Common myeloid progenitor, CD34-positive (primary cell): Measurements from ENCODE around the gene ACOT12.
"Not testable (repeated sequence)": the region's sequence is repeated elsewhere in the genome, so short reads cannot be mapped to it uniquely, and the experiment has no call there.

Source experiments
- CTCF ChIA-PET: fragments of 350-600 bp; sonication (Branson Sonifier 250); formaldehyde crosslinking; loops from one replicate; lab custom pipeline; 2021; ENCODE audit warnings: antibody characterized with exemption; lab: Charles Lee
- POLR2A ChIA-PET: fragments of 350-600 bp; sonication (Branson Sonifier 250); formaldehyde crosslinking; loops from one replicate; lab custom pipeline; 2021; ENCODE audit warnings: antibody characterized with exemption; lab: Charles Lee
- DNase-seq, 3 donors: peaks; one replicate each; pipeline versions ENCODE4 v3.0.0 to v3.0.0-alpha.2; 2013
- H3K27ac ChIP-seq, 2 experiments: 1 replicate in 1 of 2; 2 replicates in 1 of 2; pipeline ENCODE4 v1.7.0; 2013; ENCODE audit warnings: inconsistent platforms in 2 of 2, low read length in 2 of 2, mild to moderate bottlenecking in 2 of 2, low read depth in 1 of 2, moderate library complexity in 1 of 2; ENCODE audit not compliant: severe bottlenecking in 2 of 2, insufficient read depth in 1 of 2, poor library complexity in 1 of 2
- H3K27me3 ChIP-seq, 5 experiments: replicated peaks in 2 of 5; 1 replicate in 3 of 5; 2 replicates in 2 of 5; pipeline versions ENCODE4 v1.6.1 to v1.7.0; 2013; ENCODE audit warnings: low read length in 4 of 5, mild to moderate bottlenecking in 2 of 5, moderate library complexity in 2 of 5, inconsistent platforms in 1 of 5; ENCODE audit not compliant: insufficient read depth in 5 of 5, control insufficient read depth in 4 of 5
- H3K36me3 ChIP-seq, 4 experiments: 1 replicate in 2 of 4; 2 replicates in 2 of 4; pipeline versions ENCODE4 v1.6.1 to v1.7.0; 2013; ENCODE audit warnings: low read length in 3 of 4, control low read depth in 1 of 4, mild to moderate bottlenecking in 1 of 4; ENCODE audit not compliant: control insufficient read depth in 4 of 4, insufficient read depth in 4 of 4
- H3K4me1 ChIP-seq, 4 experiments: 1 replicate in 3 of 4; 2 replicates in 1 of 4; pipeline versions ENCODE4 v1.6.1 to v1.7.1; 2013; ENCODE audit warnings: low read length in 3 of 4, mild to moderate bottlenecking in 3 of 4, control low read depth in 1 of 4, inconsistent platforms in 1 of 4, moderate library complexity in 1 of 4; ENCODE audit not compliant: control insufficient read depth in 4 of 4, insufficient read depth in 4 of 4; ENCODE audit errors: control extremely low read depth in 1 of 4
- H3K4me3 ChIP-seq, 7 experiments: 1 replicate in 4 of 7; 2 replicates in 3 of 7; pipeline versions ENCODE4 v1.5.1 to v1.7.0; 2013; ENCODE audit warnings: mild to moderate bottlenecking in 7 of 7, low read length in 6 of 7, moderate library complexity in 6 of 7, inconsistent platforms in 2 of 7, low read depth in 2 of 7, control low read depth in 1 of 7; ENCODE audit not compliant: insufficient read depth in 4 of 7, control insufficient read depth in 1 of 7; ENCODE audit errors: extremely low read depth in 1 of 7
- H3K9me3 ChIP-seq, 5 experiments: 1 replicate in 4 of 5; 2 replicates in 1 of 5; pipeline versions ENCODE4 v1.6.1 to v1.7.1; 2013; ENCODE audit warnings: low read length in 4 of 5, mild to moderate bottlenecking in 2 of 5, inconsistent platforms in 1 of 5, low read depth in 1 of 5, moderate library complexity in 1 of 5; ENCODE audit not compliant: control insufficient read depth in 4 of 5, insufficient read depth in 2 of 5; ENCODE audit errors: control extremely low read depth in 1 of 5
- WGBS: methylation state at CpG from one replicate; pipeline ENCODE4 v1.1.5; 2013; ENCODE audit not compliant: insufficient coverage; 5-methylcytosine and 5-hydroxymethylcytosine counted together

ACOT12 gene

DNA sequence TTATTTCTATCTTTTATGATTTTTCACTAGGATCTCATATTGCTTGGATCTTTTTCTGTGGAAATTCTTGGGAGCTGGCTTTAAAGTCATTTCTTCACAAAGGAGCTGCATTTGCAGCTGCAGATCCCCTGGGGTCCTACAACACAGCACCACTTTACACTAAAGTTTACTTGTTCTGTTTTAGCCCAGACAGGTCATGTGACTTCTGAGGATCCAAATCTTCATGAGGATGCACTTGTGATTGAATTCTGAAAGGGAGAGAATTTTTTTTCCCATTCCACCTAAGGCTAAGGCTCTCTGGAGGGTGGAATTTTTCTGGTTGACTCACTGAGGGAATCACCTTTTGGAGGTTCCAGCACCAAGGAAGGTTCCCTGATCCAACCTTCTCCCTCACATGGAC is 43.4 kb downstream of the ACOT12 start:
- Histone ChIP-seq H3K36me3 (no peaks in the 10 kb centered on the region), H3K4me1 (no peaks in the 10 kb centered on the region), H3K27ac (no peak overlapping the region), H3K4me3 (no peak overlapping the region), H3K9me3 (no peaks in the 10 kb centered on the region), H3K27me3 (no peaks in the 10 kb centered on the region)
- POLR2A ChIA-PET, result no interaction called here
- CTCF ChIA-PET, result no interaction called here
- DNase-seq, result no peak

DNA sequence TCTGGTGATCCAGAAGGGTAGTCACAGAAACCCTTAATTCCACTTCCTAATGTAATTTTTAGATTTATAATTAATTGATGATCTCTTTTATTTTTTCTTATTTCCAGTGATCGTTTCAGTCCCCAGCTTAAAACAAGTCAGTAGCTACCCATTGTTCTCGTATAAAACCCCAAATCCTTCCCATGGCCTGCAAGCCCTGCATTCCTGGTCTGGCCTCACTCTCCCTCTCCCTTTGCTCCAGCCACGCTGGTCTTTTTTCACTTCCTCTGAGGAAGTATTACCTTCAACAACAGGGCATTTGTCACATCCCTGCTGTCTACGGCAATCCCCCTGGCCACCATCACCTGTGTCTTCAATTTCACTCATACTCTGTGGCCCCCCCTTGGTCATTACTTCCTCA is 44.8 kb downstream of the ACOT12 start:
- Histone ChIP-seq H3K27me3 (no peaks in the 10 kb centered on the region), H3K36me3 (no peaks in the 10 kb centered on the region), H3K27ac (no peak overlapping the region), H3K4me3 (no peak overlapping the region), H3K9me3 (no peaks in the 10 kb centered on the region), H3K4me1 (no peaks in the 10 kb centered on the region)
- 84% methylated on average over 4 of the region's 4 CpGs for WGBS
- no peak for DNase-seq
- CTCF ChIA-PET, result no interaction called here
- POLR2A ChIA-PET, result no interaction called here

DNA sequence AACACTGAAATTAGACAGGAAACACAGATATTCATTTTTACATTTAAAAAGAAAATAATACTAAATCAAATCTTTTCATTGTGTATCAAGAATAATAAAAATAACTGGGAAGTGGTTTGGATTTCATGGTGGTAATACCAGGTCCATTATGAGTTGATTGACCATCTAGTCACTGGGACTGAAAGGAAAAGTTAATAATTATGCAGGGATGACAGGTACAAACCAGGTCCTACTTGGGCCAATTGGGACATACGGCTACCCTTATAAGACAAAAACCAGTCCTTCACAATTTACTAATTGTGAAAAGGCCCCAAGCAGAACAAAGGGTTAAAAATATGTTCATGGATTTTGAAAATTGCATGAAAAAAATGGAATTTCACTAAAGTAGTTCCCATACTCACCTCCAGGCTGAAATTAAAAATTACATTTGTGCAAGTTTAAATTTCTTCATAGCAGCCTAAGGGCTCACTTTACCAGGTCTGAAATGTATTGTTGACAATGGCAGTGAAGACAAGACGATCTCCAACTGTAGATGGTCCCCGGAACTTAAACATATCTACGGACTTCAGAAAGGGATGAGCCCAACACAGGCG is 48.4 kb downstream of the ACOT12 start:
- H3K36me3 ChIP-seq, result no peaks in the 10 kb centered on the region
- ChIA-PET POLR2A (no interaction called here), CTCF (no interaction called here)
- no peaks in the 10 kb centered on the region for H3K27me3 ChIP-seq
- 100% methylated on average over 3 of the region's 5 CpGs for WGBS
- H3K4me3 ChIP-seq, result no peak overlapping the region
- no peak overlapping the region for H3K27ac ChIP-seq
- no peaks in the 10 kb centered on the region for H3K9me3 ChIP-seq
- DNase-seq, result no peak
- no peaks in the 10 kb centered on the region for H3K4me1 ChIP-seq

DNA sequence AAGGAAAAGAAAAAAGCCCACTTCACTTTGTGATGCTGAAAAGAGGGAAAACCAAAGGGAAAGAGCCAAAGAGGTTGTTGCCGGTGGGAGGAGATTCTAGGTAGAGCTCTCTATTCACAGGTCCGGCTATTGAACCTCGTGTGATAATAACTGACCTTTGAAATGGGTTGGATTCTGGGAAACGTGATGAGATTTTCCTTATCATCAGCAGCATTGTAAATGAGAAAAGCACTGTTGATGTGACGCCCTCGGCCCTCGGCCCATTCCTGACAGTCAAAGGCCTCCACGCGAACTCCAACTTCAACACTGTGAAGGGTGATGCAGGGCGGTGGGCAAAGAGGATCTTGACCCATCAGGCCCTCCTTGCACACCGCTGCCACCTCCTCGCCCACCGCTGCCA is 49.2 kb downstream of the ACOT12 start:
- Histone ChIP-seq H3K27ac (no peak overlapping the region), H3K4me1 (no peaks in the 10 kb centered on the region), H3K9me3 (no peaks in the 10 kb centered on the region), H3K4me3 (no peak overlapping the region), H3K27me3 (no peaks in the 10 kb centered on the region), H3K36me3 (no peaks in the 10 kb centered on the region)
- ChIA-PET CTCF (interaction anchor here (0.8 kb wide), 1 partner anchor 12 kb away, joined by 3 read pairs; no protein-coding TSS in a partner anchor), POLR2A (no interaction called here)
- 96% methylated on average over 13 of the region's 13 CpGs for WGBS
- DNase-seq, result no peak

DNA sequence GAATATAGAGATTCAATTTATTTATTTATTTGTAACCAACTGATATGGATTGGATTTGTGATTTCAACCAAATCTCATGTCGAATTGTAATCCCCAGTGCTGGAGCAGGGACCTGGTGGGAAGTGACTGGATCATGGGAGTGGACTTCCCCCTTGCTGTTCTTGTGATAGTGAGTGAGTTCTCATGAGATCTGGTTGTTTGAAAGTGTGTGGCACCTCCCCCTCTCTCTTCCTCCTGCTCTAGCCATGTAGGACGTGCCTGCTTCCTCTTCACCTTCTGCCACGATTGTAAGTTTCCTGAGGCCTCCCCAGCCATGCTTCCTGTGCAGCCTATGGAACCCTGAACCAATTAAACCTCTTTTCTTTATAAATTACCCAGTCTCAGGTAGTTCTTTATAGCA is 55.7 kb downstream of the ACOT12 start:
- H3K36me3 ChIP-seq, H3K4me3 ChIP-seq, H3K27me3 ChIP-seq, CTCF ChIA-PET, H3K9me3 ChIP-seq, H3K4me1 ChIP-seq, POLR2A ChIA-PET, H3K27ac ChIP-seq, DNase-seq: not testable (repeated sequence)
- WGBS, result 100% methylated on average over 1 of the region's 3 CpGs

DNA sequence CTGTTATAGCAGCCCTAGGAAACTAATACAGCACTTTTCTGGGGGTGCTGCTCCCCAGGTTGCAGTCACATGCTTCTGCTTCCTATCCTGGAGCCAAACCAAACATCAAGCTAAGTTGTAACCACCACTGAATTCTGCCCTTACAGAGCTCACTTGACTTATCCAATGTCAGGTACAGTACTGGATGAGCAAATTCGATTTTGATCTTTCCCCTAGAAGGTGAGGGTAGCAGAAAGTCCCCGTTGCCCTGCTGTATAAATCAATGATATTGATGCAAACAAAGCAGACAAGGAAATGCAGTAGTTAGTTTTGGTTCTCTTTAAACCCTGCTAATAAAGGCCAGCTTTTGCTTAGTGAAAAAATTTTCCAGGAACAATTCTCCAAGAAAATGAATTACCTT is 56.1 kb downstream of the ACOT12 start:
- Histone ChIP-seq H3K9me3 (peaks cover 0 to 6% (median 0%) of the 10 kb centered on the region in 5 experiments), H3K4me3 (no peak overlapping the region), H3K4me1 (no peaks in the 10 kb centered on the region), H3K27ac (no peak overlapping the region), H3K36me3 (no peaks in the 10 kb centered on the region), H3K27me3 (no peaks in the 10 kb centered on the region)
- ChIA-PET POLR2A (no interaction called here), CTCF (no interaction called here)
- no peak for DNase-seq
- 90% methylated on average over 2 of the region's 2 CpGs for WGBS

DNA sequence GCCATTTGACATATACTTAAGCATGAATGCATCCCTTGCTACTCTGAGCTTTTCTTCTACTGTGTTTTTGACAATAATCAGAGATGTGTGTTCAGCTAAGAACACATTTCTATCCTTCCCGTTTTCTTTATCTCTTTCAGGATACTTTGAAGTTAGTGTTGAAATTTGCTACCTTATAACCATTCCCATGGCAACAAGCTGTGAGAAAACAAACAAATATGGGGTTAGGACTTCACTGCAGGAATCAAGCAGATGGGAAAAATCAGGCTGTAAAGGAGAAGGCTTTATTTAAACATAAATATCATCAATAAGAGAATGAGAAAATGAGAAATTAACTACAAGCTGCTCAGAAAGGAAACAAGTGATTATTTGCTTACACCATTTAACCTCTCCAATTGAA is 57.4 kb downstream of the ACOT12 start:
- H3K27ac ChIP-seq, result no peak overlapping the region
- no peak for DNase-seq
- ChIA-PET CTCF (no interaction called here), POLR2A (no interaction called here)
- WGBS, result no CpG with 5 or more reads among the region's 1 CpG
- H3K9me3 ChIP-seq, result peaks cover 0 to 6% (median 0%) of the 10 kb centered on the region in 5 experiments
- H3K36me3 ChIP-seq, result no peaks in the 10 kb centered on the region
- H3K27me3 ChIP-seq, result no peaks in the 10 kb centered on the region
- H3K4me1 ChIP-seq, result no peaks in the 10 kb centered on the region
- H3K4me3 ChIP-seq, result no peak overlapping the region
